NCI-H1092 treated with DMSO at 0.1 percent for 48 hours (cell line): ENCODE measurements around the gene CHN1.
A peak's percentile ranks its signal among the peaks of the same experiment; 100 is the strongest.

Source experiments
- DNase-seq: peaks from one replicate; lab custom pipeline; 2025; lab: John Stamatoyannopoulos, UW

The CHN1 gene

GRCh38 chr2:175004980-175005732, at the start of gene CHN1:
Gene CHN1 (minus strand): TSS chr2:175005381. CDS start chr2:175004912, 469 bp downstream.
- peak; percentile 87 for DNase-seq

GRCh38 chr2:175054340-175054739, 49.2 kb upstream of the CHN1 start:
- no peak for DNase-seq

GRCh38 chr2:175049661-175050060, 44.5 kb upstream of the CHN1 start:
- DNase-seq = no peak

GRCh38 chr2:175048275-175048674, 43.1 kb upstream of the CHN1 start:
- DNase-seq = no peak

GRCh38 chr2:175039490-175039889, 34.3 kb upstream of the CHN1 start:
- DNase-seq = no peak

- no peak for DNase-seq
Observed at GRCh38 chr2:175039031-175039430, 33.9 kb upstream of the CHN1 start.

- DNase-seq = no peak
Observed at GRCh38 chr2:175037941-175038340, 32.8 kb upstream of the CHN1 start.

- DNase-seq = peak; percentile 2
Observed at GRCh38 chr2:175036582-175037018, 31.4 kb upstream of the CHN1 start.

GRCh38 chr2:175035806-175036205, 30.6 kb upstream of the CHN1 start:
- DNase-seq = no peak

- DNase-seq = no peak
Observed at GRCh38 chr2:175034716-175035115, 29.5 kb upstream of the CHN1 start.

- peak; percentile 25 for DNase-seq
Observed at GRCh38 chr2:175030380-175031271, 25.4 kb upstream of the CHN1 start.

GRCh38 chr2:175027755-175028154, 22.6 kb upstream of the CHN1 start:
- no peak for DNase-seq

GRCh38 chr2:175026385-175026784, 21.2 kb upstream of the CHN1 start:
- no peak for DNase-seq

- DNase-seq = no peak
Observed at GRCh38 chr2:175025946-175026345, 20.8 kb upstream of the CHN1 start.

GRCh38 chr2:175025233-175025632, 20.1 kb upstream of the CHN1 start:
- no peak for DNase-seq

- no peak for DNase-seq
Observed at GRCh38 chr2:175022923-175023322, 17.7 kb upstream of the CHN1 start.

- no peak for DNase-seq
Observed at GRCh38 chr2:175019566-175020327, 14.6 kb upstream of the CHN1 start.

GRCh38 chr2:175017618-175018414, 12.6 kb upstream of the CHN1 start:
- DNase-seq = no peak

GRCh38 chr2:175015340-175015739, 10.2 kb upstream of the CHN1 start:
- no peak for DNase-seq

GRCh38 chr2:175012516-175012915, 7.3 kb upstream of the CHN1 start:
- no peak for DNase-seq

- DNase-seq = peak; percentile 55
Observed at GRCh38 chr2:175011505-175011904, 6.3 kb upstream of the CHN1 start.
